Fibroblast of skin of back (primary cell): Measurements from ENCODE around the gene E2F3.
"Not testable (repeated sequence)": the region's sequence is repeated elsewhere in the genome, so short reads cannot be mapped to it uniquely, and the experiment has no call there.

Experiments used
- DNase-seq: peaks from one replicate; pipeline ENCODE4 v3.0.0-alpha.2; 2013

The E2F3 gene

DNA sequence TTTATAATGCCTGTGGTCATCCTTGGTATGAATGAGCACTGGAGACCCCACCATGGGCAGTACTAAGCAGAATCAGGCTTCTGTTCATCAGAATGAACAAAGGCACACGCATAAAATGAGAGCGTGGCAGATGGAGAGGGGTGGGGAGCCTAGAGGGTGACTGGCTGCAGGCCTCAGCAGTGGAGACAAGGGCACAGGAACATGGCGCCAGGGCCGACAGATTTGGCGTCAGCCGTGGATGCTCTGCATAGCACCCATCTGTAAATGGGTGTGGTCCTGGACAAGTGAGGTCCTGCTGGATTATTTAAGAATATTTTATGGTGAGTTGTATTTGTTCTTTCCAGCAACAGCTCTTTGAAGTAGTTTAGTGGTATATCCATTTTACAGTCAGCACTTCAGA is 33.1 kb downstream of the E2F3 start:
- DNase-seq = no peak

- no peak for DNase-seq
Measured at GRCh38 chr6:20436719-20437118, 35.0 kb downstream of the E2F3 start.

DNA sequence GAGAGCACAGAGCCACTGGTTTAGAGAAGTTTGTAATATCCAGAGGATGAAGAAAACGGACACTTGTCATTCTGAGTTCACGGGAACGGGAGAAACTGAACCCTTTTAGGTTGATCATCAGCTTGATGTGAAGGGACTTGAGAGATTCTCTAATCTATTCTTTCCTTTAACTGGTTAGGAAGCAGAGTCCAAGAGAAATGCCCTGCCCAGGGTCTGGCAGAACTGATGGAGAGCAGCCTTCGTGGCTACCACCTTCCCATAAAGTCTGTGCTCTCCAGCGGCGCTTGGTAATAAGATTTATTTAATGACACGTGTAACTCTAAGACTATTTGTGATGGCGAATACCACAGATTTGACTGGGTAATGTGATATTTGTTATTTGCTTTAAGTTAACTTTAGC is 36.0 kb downstream of the E2F3 start:
- no peak for DNase-seq

- no peak for DNase-seq
Measured at GRCh38 chr6:20438462-20439070, 36.9 kb downstream of the E2F3 start.

GRCh38 chr6:20439558-20439957 is 37.9 kb downstream of the E2F3 start:
- DNase-seq = no peak

GRCh38 chr6:20440296-20440695 is 38.6 kb downstream of the E2F3 start:
- DNase-seq = no peak

DNA sequence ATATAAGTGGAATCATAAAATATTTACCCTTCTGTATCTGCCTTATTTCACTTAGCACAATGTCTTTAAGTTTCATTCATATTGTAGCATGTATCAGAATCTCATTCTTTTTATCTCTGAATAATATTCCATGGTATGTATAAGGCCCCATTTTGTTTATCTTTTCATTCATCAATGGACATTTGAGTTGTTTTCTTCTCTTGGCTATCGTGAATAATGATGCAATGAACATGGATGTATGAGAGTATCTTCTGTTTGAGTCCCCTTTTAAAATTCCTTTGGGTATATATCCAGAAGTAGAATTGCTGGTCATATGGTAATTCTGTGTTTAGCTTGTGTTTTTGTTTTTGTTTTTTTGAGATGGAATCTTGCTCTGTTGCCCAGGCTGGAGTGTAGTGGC is 39.6 kb downstream of the E2F3 start:
- DNase-seq = no peak

DNA sequence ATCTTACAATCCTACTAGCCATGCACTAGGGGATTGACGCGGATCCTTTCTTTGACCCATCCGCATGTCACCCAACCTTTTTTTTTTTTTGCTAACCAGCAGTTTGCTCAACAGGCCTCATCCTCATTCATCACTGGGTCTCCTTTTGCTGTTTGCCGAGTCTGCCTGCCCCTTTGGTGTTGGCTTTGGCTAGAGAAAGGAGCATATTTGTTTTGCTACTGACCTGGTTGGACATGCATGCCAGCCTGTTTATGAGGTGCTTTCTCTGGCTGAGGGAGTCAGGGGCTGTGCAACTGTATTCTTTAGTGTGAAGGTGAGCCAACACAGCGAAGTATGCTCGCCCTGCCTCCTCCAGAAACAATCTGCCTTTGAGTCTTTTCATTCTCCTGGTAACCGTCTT is 40.2 kb downstream of the E2F3 start:
- no peak for DNase-seq

DNA sequence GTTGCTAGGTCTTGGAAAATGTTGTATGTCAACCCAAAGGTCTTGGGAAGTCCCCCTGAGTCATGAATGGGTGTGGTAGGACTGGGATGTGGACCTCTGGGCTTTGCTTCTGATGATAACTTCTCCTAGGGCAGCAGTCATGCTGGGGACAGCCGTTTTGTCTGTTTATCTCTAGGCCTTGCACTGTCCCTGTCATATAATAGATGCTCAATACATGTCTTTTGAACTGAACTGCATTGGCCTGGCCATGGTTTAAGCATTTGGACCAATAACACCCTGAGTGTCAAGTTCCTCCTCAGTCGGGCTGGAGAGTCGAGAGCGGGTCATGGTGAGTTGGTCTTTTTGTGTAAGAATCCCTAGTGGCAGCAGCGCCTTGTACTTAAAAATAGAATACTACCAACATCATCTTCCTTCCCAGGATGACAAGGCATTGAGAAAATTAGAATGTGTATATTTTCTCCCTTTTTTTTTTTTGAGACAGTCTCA is 43.1 kb downstream of the E2F3 start:
- peak; percentile 38 for DNase-seq

DNA sequence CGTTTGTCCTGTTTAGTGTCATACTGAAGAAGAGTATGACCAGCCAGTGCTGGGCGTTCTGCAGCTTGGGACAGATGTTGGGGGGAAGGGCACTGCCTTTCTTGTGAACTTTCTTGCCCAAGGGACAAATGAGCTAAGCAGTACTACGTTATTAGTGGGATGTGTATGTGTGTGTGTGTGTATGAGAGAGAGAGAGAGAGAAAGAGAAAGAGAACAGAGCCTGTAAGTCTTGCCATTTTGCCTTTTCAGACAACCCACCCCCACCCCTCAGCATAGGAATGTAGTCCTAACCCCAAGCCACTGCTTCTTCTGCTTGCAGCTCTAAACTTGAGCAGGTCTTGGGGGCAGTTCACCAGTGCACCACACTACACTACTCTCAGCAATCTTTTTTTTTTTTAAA is 45.5 kb downstream of the E2F3 start:
- no peak for DNase-seq

GRCh38 chr6:20447581-20448132 is 46.0 kb downstream of the E2F3 start:
- no peak for DNase-seq

DNA sequence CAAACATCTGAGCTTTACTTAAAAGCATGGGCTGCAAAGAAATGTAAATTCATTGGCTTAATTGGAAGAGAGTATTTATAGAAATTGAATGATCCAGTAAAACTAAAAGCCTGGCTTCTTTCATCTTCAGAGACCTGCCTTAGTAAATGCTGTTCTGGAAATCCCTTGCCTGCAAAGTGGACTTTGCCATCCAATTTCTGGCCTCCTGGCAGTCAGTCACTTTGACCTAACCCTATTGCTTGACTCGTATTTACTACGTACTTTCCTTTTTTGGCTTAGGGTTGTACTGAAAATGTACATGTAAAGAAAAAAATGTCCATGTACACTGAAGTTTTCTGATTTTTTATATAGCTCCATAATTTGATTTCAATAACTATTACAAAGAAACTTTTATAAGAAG is 47.1 kb downstream of the E2F3 start:
- DNase-seq = no peak

DNA sequence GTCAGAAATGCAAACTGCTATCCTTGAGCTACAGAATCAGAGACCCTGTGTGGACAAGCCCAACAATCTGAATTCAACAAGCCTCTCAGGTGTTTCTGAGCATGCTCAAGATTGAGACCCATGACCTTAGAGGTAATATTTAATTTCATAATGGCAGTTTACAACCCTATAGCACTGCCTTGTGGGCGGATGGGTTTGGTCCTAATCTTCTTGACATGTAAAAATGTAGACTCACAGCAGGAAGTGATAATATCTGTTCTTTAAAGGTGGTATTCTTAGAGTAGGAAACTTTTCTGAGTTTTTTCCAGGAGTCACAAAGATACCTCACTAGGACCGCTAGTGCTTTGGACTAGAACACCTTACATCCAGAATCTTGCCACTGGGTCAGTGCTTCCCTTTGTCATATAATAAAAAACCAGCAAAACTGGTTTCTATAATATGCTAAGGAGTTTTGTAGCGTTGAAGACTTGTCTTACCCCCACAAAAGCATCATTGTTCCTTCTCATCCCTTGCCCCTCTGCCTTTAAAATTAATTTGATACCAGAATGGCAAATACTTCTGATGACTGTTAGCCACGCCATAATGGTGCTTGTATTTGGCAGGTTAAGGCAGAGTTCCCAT is 52.6 kb downstream of the E2F3 start:
- no peak for DNase-seq

DNA sequence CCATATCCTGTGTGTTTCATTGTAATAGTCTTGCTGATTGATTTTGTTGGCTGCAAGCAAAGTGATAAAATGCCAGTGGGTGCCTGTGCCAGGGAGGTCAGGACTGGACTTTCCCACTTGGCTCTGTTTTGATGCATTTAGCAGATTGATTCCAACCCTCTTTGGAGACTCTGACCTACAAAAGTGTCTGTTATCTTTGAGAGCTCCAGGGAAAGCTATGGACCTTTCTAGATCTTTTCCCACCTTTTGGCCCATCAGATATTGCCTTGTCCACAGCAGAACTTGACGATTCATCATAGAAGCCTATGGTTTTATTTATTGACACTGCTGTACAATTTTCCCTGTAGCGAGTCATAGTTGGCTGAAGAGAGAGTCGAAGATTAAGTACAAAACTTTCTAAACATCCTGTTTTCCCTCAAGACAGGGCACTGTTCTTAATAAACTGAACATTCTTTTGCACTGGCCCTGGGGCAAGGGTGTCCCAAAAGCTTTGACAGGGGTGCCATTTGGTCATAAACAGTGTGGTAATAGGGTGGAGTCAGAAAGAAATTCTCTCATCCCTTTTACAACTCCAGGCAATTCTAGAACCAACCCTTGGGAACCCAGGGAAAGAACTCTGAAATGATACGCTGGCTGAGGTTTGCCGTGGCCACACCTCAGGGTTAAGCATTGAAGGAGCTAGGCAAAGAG is 53.7 kb downstream of the E2F3 start:
- peak; percentile 54 for DNase-seq

DNA sequence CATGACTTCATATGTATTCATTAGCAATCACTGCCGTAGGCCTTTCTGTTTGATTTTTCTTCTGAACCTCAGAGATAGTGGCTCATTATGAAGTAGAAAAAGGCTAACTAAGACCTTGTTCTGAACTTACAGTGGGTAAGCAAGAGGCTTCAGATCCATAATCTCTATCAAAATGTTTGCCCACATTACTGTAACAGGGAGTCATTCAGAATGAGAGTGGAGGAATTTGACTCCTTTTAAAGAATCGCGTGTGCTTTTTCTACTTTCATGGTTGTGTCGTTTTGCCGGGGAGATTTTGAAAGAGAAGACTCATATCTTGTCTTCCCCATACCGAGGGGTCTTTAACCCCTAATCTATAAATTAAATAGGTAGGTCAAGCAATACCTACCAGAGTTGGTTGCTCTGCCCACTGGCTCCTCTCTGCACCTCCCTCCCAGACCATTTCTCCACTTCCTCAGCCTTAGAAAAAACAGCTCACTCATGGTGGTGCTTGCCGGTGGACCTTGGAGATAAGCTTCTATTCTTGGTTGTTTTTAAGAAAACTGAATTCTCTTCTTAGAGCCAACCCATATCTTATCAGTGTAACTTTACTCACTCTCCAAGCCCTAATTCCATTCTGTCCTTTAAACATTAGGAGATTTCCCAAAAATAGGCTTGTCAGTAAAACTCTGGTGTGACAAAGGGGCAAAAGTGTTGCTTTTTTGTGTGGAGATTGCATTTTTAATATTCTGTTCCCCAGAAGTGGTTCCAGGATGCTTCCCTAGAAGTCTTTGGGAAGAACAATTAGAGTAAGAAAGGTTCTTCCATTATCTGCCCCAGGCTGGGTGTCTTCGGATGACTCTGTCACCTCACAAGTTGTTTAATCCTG is 56.6 kb downstream of the E2F3 start:
- DNase-seq = no peak

GRCh38 chr6:20459682-20460081 is 58.0 kb downstream of the E2F3 start:
- DNase-seq = no peak

GRCh38 chr6:20461576-20461975 is 59.9 kb downstream of the E2F3 start:
- no peak for DNase-seq

DNA sequence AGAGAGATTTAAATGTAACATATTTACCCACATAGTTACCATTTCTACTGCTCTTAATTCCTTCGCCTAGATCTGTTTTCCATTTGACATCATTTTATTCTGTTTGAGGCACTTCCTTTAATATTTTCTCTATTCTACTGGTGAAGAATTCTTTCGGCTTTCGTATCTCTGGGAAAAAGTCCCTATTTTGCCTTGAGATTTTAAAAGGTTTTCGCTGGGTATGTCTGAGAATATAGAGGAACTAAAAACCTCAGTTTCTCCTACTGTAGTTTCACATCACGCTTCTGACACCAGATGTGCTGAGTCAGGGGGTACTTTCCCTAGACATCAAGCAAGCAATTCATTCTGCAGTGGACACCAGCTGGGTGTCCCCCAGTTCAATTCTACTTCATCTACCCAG is 61.7 kb downstream of the E2F3 start:
- no peak for DNase-seq

GRCh38 chr6:20464041-20464440 is 62.4 kb downstream of the E2F3 start:
- no peak for DNase-seq

DNA sequence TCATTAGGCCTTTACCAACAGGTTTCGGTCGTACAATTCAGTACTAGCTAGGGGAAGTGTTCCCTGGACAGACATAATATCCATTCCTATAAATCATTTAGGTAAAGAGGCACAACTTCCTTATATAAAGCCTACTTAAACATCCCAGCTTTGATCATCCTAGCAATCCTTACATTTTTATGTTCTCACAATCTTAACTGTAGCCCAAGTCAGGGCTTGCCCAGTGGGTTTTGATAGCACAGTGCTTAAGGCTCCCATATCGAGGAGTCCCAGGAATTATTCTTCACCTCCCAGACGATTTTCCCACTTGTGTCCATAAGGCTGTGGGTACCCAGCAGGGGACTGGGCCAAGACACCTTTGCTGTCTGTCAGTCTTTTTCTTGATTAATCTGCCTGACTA is 63.2 kb downstream of the E2F3 start:
- no peak for DNase-seq

DNA sequence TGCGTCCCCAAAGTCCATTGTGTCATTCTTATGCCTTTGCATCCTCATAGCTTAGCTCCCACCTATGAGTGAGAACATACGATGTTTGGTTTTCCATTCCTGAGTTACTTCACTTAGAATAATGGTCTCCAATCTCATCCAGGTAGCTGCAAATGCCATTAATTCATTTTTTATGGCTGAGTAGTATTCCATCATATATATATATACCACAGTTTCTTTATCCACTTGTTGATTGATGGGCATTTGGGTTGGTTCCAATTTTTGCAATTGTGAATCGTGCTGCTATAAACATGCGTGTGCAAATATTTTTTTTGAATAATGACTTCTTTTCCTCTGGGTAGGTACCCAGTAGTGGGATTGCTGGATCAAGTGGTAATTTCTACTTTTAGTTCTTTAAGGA is 63.9 kb downstream of the E2F3 start:
- DNase-seq = not testable (repeated sequence)

GRCh38 chr6:20467437-20467836 is 65.8 kb downstream of the E2F3 start:
- DNase-seq = no peak

DNA sequence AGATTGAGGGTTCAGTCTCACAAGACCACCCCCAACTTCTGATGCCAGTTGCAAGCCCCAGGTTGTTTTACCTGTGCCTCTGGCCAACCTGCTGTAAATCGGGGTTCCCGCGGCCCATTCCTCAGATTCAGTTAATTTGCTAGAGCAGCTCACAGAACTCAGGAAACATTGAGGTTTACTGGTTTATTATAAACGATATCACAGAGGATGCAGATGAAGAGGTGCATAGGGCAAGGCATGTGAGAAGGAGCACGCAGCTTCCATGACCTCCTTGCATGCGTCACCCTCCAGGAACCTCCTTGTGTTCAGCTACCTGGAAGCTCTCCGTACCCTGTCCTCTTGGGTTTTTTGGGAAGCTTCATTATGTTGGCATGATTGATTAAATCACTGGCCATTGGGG is 66.5 kb downstream of the E2F3 start:
- no peak for DNase-seq
